Measurements from ENCODE around the gene CCNL1. TPM values are rescaled to one million over a fixed set of nuclear protein-coding genes. Genes with fewer than 3 reads are reported as not detected.
"Not testable (repeated sequence)": the region's sequence is repeated elsewhere in the genome, so short reads cannot be mapped to it uniquely, and the experiment has no call there.

Gene CCNL1
- total and polyA plus RNA-seq, 2 experiments from 2014 or later = 125 to 300 TPM

- peak; percentile 72 for DNase-seq (ENCODE audit: low spot score)
- no peak for TF ChIP-seq EZH2phosphoT487 (IDR thresholded peaks at IDR 0.05; ENCODE audit: low read depth, severe bottlenecking, unreplicated experiment)
- no peak for TF ChIP-seq EZH2 (IDR thresholded peaks at IDR 0.05; ENCODE audit: borderline replicate concordance)
- TF ChIP-seq CTCF (IDR thresholded peaks at IDR 0.05; ENCODE audit: poor library complexity) = no peak
- Histone ChIP-seq H3K9me3 (ENCODE audit: low read depth) (no peaks in the 10 kb centered on the region), H3K4me1 (ENCODE audit: insufficient read depth) (peaks cover 12% of the 10 kb centered on the region), H2AFZ (peak overlapping the region; percentile 43), H3K4me2 (peak overlapping the region; percentile 92), H4K20me1 (ENCODE audit: insufficient read depth, poor library complexity, severe bottlenecking) (no peaks in the 10 kb centered on the region), H3K36me3 (replicated peaks; ENCODE audit: insufficient read depth, low read depth) (no peaks in the 10 kb centered on the region), H3K27ac (peak overlapping the region; percentile 97), H3K4me3 (peak overlapping the region; percentile 34), H3K9me2 (replicated peaks; ENCODE audit: insufficient read depth) (no peaks in the 10 kb centered on the region), H3K27me3 (no peaks in the 10 kb centered on the region), H3K79me2 (peaks cover 20% of the 10 kb centered on the region)
- 5% methylated on average over 12 of the region's 12 CpGs for WGBS (ENCODE audit: low lambda C conversion rate, missing lambda C conversion rate)
Measured at GRCh38 chr3:157175691-157176507, 16.0 kb upstream of the CCNL1 start.

- WGBS (ENCODE audit: low lambda C conversion rate, missing lambda C conversion rate) = under 1% methylated on average over 61 of the region's 61 CpGs
- Histone ChIP-seq H4K20me1 (ENCODE audit: insufficient read depth, poor library complexity, severe bottlenecking) (no peaks in the 10 kb centered on the region), H3K9me3 (ENCODE audit: low read depth) (no peaks in the 10 kb centered on the region), H2AFZ (peak overlapping the region; percentile 56), H3K36me3 (replicated peaks; ENCODE audit: insufficient read depth, low read depth) (no peaks in the 10 kb centered on the region), H3K27ac (peak overlapping the region; percentile 97), H3K4me1 (ENCODE audit: insufficient read depth) (peaks cover 12% of the 10 kb centered on the region), H3K79me2 (peaks cover 20% of the 10 kb centered on the region), H3K27me3 (no peaks in the 10 kb centered on the region), H3K9me2 (replicated peaks; ENCODE audit: insufficient read depth) (no peaks in the 10 kb centered on the region), H3K4me3 (peak overlapping the region; percentile 34), H3K4me2 (peak overlapping the region; percentile 92)
- TF ChIP-seq EZH2phosphoT487 (IDR thresholded peaks at IDR 0.05; ENCODE audit: low read depth, severe bottlenecking, unreplicated experiment) = no peak
- no peak for TF ChIP-seq CTCF (IDR thresholded peaks at IDR 0.05; ENCODE audit: poor library complexity)
- TF ChIP-seq EZH2 (IDR thresholded peaks at IDR 0.05; ENCODE audit: borderline replicate concordance) = no peak
- peak; percentile 100 for DNase-seq (ENCODE audit: low spot score)
Measured at GRCh38 chr3:157174649-157175498, 14.9 kb upstream of the CCNL1 start.

GRCh38 chr3:157174290-157174648 is 14.3 kb upstream of the CCNL1 start:
- TF ChIP-seq EZH2phosphoT487 (IDR thresholded peaks at IDR 0.05; ENCODE audit: low read depth, severe bottlenecking, unreplicated experiment) (no peak), CTCF (IDR thresholded peaks at IDR 0.05; ENCODE audit: poor library complexity) (no peak), EZH2 (IDR thresholded peaks at IDR 0.05; ENCODE audit: borderline replicate concordance) (no peak)
- WGBS (ENCODE audit: low lambda C conversion rate, missing lambda C conversion rate) = 9% methylated on average over 15 of the region's 15 CpGs
- no peaks in the 10 kb centered on the region for H3K27me3 ChIP-seq
- H3K9me3 ChIP-seq (ENCODE audit: low read depth) = no peaks in the 10 kb centered on the region
- peaks cover 12% of the 10 kb centered on the region for H3K4me1 ChIP-seq (ENCODE audit: insufficient read depth)
- H3K79me2 ChIP-seq = peaks cover 20% of the 10 kb centered on the region
- no peaks in the 10 kb centered on the region for H3K9me2 ChIP-seq (replicated peaks; ENCODE audit: insufficient read depth)
- H3K4me3 ChIP-seq = peak overlapping the region; percentile 17
- peak; percentile 53 for DNase-seq (ENCODE audit: low spot score)
- H3K4me2 ChIP-seq = peak overlapping the region; percentile 79
- H4K20me1 ChIP-seq (ENCODE audit: insufficient read depth, poor library complexity, severe bottlenecking) = no peaks in the 10 kb centered on the region
- H3K27ac ChIP-seq = peak overlapping the region; percentile 96
- no peaks in the 10 kb centered on the region for H3K36me3 ChIP-seq (replicated peaks; ENCODE audit: insufficient read depth, low read depth)
- peak overlapping the region; percentile 56 for H2AFZ ChIP-seq

- peak overlapping the region; percentile 79 for H3K4me2 ChIP-seq
- not testable (repeated sequence) for H3K4me3 ChIP-seq
Measured at GRCh38 chr3:157173343-157173742, 13.4 kb upstream of the CCNL1 start.

More at GRCh38 chr3:157173343-157173742, 13.4 kb upstream of the CCNL1 start:
- not testable (repeated sequence) for DNase-seq (ENCODE audit: low spot score); H4K20me1 ChIP-seq (ENCODE audit: insufficient read depth, poor library complexity, severe bottlenecking); H3K36me3 ChIP-seq (replicated peaks; ENCODE audit: insufficient read depth, low read depth); H3K9me2 ChIP-seq (replicated peaks; ENCODE audit: insufficient read depth); H2AFZ ChIP-seq; H3K27me3 ChIP-seq; H3K9me3 ChIP-seq (ENCODE audit: low read depth)
- Histone ChIP-seq H3K4me1 (ENCODE audit: insufficient read depth) (peaks cover 12% of the 10 kb centered on the region), H3K79me2 (peaks cover 20% of the 10 kb centered on the region), H3K27ac (peak overlapping the region; percentile 96)
- WGBS (ENCODE audit: low lambda C conversion rate, missing lambda C conversion rate) = 96% methylated on average over 14 of the region's 14 CpGs

All from hepatocyte (in vitro differentiated cells).